Spleen (tissue), 11 donors: Measurements from ENCODE around the gene DHX15. TPM values are rescaled to one million over a fixed set of nuclear protein-coding genes. Genes with fewer than 3 reads are reported as not detected.

Experiments used
- DNase-seq: peaks from one replicate; pipeline ENCODE4 v3.0.0-alpha.2; 2020
- H3K27ac ChIP-seq, 8 donors: fragments of 200-600 bp; sonication (generic) in 7 of 8; 1 replicate in 4 of 8; 2 replicates in 4 of 8; pipeline versions ENCODE4 v1.5.0 to v1.8.0; 2016 to 2021; ENCODE audit warnings: inconsistent platforms in 4 of 8, mild to moderate bottlenecking in 4 of 8, moderate library complexity in 1 of 8
- H3K27me3 ChIP-seq, 7 donors: fragments of 200-600 bp; sonication (generic) in 6 of 7; replicated peaks in 1 of 7; 1 replicate in 4 of 7; 2 replicates in 3 of 7; pipeline versions ENCODE4 v1.5.0 to v1.8.0; 2016 to 2021; ENCODE audit warnings: inconsistent platforms in 3 of 7, mild to moderate bottlenecking in 1 of 7
- H3K36me3 ChIP-seq, 6 donors: fragments of 200-600 bp; sonication (generic) in 5 of 6; 1 replicate in 4 of 6; 2 replicates in 2 of 6; pipeline versions ENCODE4 v1.5.0 to v1.8.0; 2016 to 2021; ENCODE audit warnings: inconsistent platforms in 2 of 6
- H3K4me1 ChIP-seq, 6 donors: fragments of 200-600 bp; sonication (generic) in 5 of 6; 1 replicate in 3 of 6; 2 replicates in 3 of 6; pipeline versions ENCODE4 v1.5.0 to v1.8.0; 2016 to 2021; ENCODE audit warnings: inconsistent platforms in 3 of 6
- H3K4me3 ChIP-seq, 8 donors: fragments of 200-600 bp; sonication (generic) in 7 of 8; 1 replicate in 4 of 8; 2 replicates in 4 of 8; pipeline versions ENCODE4 v1.5.0 to v1.8.0; 2016 to 2021; ENCODE audit warnings: inconsistent platforms in 4 of 8, mild to moderate bottlenecking in 4 of 8, moderate library complexity in 2 of 8
- H3K9me3 ChIP-seq, 8 donors: fragments of 200-600 bp; sonication (generic) in 7 of 8; 1 replicate in 4 of 8; 2 replicates in 4 of 8; pipeline versions ENCODE4 v1.5.0 to v1.8.0; 2016 to 2021; ENCODE audit warnings: inconsistent platforms in 4 of 8
- POLR2A ChIP-seq, 3 donors: fragments of 450-650 bp; IDR thresholded peaks; one replicate each; pipeline ENCODE4 v1.5.1; 2017; ENCODE audit warnings: antibody characterized with exemption in 3 of 3, mild to moderate bottlenecking in 1 of 3
- POLR2AphosphoS5 ChIP-seq, 3 donors: sonication (generic); formaldehyde crosslinking; IDR thresholded peaks; one replicate each; pipeline ENCODE4 v1.5.1; 2017; ENCODE audit warnings: antibody characterized with exemption in 3 of 3
- WGBS, 5 donors: extraction: QIAGEN DNeasy Blood & Tissue Kit in 3 of 5; methylation state at CpG; one replicate each; pipeline versions ENCODE4 v1.1.5 to v1.1.7; 2013 to 2018; 5-methylcytosine and 5-hydroxymethylcytosine counted together
- intact Hi-C: fragments of 100-400 bp; cut with DNase I; formaldehyde crosslinking; loops from one replicate; pipeline ENCODE4 v1.15.0; 2023; ENCODE audit warnings: low total_unique reads
- polyA plus RNA-seq, 3 donors: library from polyadenylated mRNA; stranded (reverse); fragments of 200-250 nt; gene quantifications; one replicate each; pipeline ENCODE4 v1.2.1, GENCODE V29; 2013
- total RNA-seq, 7 donors: library from RNA; depleted of rRNA in 3 of 7; stranded (reverse); fragments of >200 nt in 3 of 7; fragmentation: NEBNext Ultra II Directional in 4 of 7; extraction: Animal tissue kit (Norgen Biotek cat#: 25700) in 4 of 7; gene quantifications; one replicate each; pipeline versions ENCODE4 v1.1.0 to v1.2.1, GENCODE V29; 2016 to 2021
- TF ChIP-seq, protein P1 (sequence below), 11 experiments: fragments of 200-600 bp in 7 of 11; fragments of 450-650 bp in 4 of 11; sonication (generic) in 4 of 11; IDR thresholded peaks in 8 of 11; conservative IDR thresholded peaks in 3 of 11; 1 replicate in 7 of 11; 2 replicates in 4 of 11; pipeline versions ENCODE4 v1.4.0 to v1.8.0; 2016 to 2021; ENCODE audit warnings: antibody characterized with exemption in 11 of 11, inconsistent platforms in 4 of 11, mild to moderate bottlenecking in 1 of 11
- donor health status: healthy with polysubstance abuse.
- donor health status: DM: no; HTN: no; CAD: no; lungs with moderate emphysema.
- donor health status: DM: no; HTN: no; CAD: no.
- donor health status: Bipolar disorder and iron deficiency.
- donor health status: healthy.
- donor health status: DM: no; HTN: no; CAD: no.
- donor health status: DM: yes; HTN: yes; CAD: no.

The DHX15 gene
- total and polyA plus RNA-seq, 10 donors: 47.5 to 180 (median 119) TPM

DNA sequence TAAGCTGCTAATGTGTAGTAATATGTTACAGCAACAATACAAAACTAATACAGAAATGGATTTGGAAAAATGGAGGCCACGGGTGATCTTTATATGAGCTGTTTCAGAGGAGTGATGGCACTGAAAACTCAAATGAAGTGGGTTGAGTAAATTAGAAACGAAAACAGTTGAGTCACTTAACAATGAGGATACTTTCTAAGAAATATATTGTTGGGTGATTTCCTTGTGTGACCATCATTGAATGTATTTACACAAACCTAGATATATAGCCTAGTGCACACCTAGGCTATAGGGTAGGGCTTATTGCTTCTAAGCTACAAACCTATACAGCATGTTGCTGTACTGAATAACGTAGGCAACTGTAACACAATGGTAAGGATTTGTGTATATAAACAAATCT is 30.5 kb upstream of the DHX15 start:
- TF ChIP-seq POLR2A (IDR thresholded peaks at IDR 0.05) (no peak), POLR2AphosphoS5 (IDR thresholded peaks at IDR 0.05) (no peak)
- TF ChIP-seq, protein P1, sequence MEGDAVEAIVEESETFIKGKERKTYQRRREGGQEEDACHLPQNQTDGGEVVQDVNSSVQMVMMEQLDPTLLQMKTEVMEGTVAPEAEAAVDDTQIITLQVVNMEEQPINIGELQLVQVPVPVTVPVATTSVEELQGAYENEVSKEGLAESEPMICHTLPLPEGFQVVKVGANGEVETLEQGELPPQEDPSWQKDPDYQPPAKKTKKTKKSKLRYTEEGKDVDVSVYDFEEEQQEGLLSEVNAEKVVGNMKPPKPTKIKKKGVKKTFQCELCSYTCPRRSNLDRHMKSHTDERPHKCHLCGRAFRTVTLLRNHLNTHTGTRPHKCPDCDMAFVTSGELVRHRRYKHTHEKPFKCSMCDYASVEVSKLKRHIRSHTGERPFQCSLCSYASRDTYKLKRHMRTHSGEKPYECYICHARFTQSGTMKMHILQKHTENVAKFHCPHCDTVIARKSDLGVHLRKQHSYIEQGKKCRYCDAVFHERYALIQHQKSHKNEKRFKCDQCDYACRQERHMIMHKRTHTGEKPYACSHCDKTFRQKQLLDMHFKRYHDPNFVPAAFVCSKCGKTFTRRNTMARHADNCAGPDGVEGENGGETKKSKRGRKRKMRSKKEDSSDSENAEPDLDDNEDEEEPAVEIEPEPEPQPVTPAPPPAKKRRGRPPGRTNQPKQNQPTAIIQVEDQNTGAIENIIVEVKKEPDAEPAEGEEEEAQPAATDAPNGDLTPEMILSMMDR (IDR thresholded peaks at IDR 0.05 in 8 of 11, conservative IDR thresholded peaks at IDR 0.05 in 3 of 11): no peak
- WGBS, 5 donors: 71 to 90% (median 76%) methylated on average over 3 of the region's 3 CpGs
- H3K9me3 ChIP-seq: peaks cover 0 to 14% (median 5%) of the 10 kb centered on the region in 8 donors
- intact Hi-C loops: no loop called here
- H3K4me3 ChIP-seq: no peak overlapping the region
- no peaks in the 10 kb centered on the region for H3K27me3 ChIP-seq
- no peak overlapping the region for H3K27ac ChIP-seq
- H3K4me1 ChIP-seq: no peaks in the 10 kb centered on the region
- H3K36me3 ChIP-seq: no peaks in the 10 kb centered on the region
- no peak for DNase-seq

DNA sequence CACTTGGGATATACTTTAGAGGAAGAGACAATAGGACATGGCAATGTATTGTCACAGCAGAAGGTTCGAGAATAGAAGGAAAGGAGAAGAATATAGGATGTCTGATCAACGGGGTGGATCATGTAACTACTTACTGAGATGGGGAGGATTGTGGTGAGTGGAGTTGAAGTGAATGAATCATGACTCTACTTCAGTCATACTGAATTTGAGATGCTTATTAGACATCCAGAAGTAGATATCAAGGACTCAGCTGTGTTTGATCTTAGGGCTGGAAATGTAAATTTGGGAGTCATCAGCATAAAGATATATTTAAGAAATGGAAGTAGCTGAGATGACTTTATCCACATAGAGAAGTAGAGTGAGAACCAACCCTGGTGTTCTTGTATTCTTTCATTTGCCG is 29.1 kb upstream of the DHX15 start:
- 68 to 85% (median 78%) methylated on average over 3 of the region's 3 CpGs for WGBS, 5 donors
- H3K36me3 ChIP-seq: no peaks in the 10 kb centered on the region
- no peaks in the 10 kb centered on the region for H3K9me3 ChIP-seq
- no peak overlapping the region for H3K27ac ChIP-seq
- intact Hi-C loops: no loop called here
- H3K4me3 ChIP-seq: no peak overlapping the region
- H3K4me1 ChIP-seq: no peaks in the 10 kb centered on the region
- H3K27me3 ChIP-seq: no peaks in the 10 kb centered on the region
- DNase-seq: no peak
- no peak for TF ChIP-seq POLR2A (IDR thresholded peaks at IDR 0.05)
- TF ChIP-seq, protein P1 (IDR thresholded peaks at IDR 0.05 in 8 of 11, conservative IDR thresholded peaks at IDR 0.05 in 3 of 11): no peak
- TF ChIP-seq POLR2AphosphoS5 (IDR thresholded peaks at IDR 0.05): no peak

DNA sequence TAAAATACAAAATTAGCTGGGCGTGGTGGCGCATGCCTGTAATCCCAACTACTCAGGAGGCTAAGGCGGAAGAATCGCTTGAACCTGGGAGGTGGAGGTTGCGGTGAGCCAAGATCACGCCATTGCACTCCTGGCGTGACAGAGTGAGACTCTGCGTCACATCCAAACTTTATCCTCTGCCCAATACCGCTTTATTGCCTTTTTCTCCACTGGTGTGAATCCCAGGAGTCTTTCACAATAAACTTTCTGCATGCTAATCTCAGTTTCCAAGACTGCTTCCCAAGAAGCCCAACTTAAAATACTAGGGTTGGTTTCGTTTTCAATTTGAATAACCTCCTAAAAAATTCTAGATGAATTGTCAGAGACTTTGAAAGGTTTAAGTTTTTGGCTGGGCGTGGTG is 27.2 kb upstream of the DHX15 start:
- WGBS, 5 donors: 89 to 94% (median 90%) methylated on average over 11 of the region's 11 CpGs
- Histone ChIP-seq H3K4me3 (no peak overlapping the region), H3K36me3 (no peaks in the 10 kb centered on the region), H3K27ac (no peak overlapping the region), H3K9me3 (no peaks in the 10 kb centered on the region), H3K27me3 (no peaks in the 10 kb centered on the region), H3K4me1 (no peaks in the 10 kb centered on the region)
- DNase-seq: no peak
- intact Hi-C loops: no loop called here
- TF ChIP-seq POLR2A (IDR thresholded peaks at IDR 0.05) (no peak), POLR2AphosphoS5 (IDR thresholded peaks at IDR 0.05) (no peak)
- TF ChIP-seq, protein P1 (IDR thresholded peaks at IDR 0.05 in 8 of 11, conservative IDR thresholded peaks at IDR 0.05 in 3 of 11): no peak

DNA sequence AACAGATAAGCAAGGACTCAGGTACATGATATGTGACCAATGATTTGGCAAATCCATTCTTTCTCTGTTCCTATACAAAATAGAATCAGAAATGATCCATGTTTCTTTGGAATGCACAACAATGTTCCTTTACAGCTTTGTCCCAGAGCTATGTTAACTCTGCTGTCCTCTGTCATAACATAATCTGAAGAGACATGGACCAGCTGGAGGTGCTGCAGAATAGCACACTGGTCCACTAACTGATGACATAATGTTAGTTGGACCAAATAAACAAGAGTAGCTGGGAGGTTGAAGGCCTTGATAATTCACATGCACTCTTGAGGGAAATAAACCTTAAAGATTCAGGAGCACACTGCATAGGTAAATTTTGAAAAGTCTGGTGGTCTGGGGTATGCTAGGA is 23.0 kb upstream of the DHX15 start:
- TF ChIP-seq, protein P1 (IDR thresholded peaks at IDR 0.05 in 8 of 11, conservative IDR thresholded peaks at IDR 0.05 in 3 of 11): no peak
- no peak for TF ChIP-seq POLR2AphosphoS5 (IDR thresholded peaks at IDR 0.05)
- no peak for TF ChIP-seq POLR2A (IDR thresholded peaks at IDR 0.05)
- H3K36me3 ChIP-seq: no peaks in the 10 kb centered on the region
- intact Hi-C loops: no loop called here
- H3K27ac ChIP-seq: no peak overlapping the region
- peaks cover 0 to 3% (median 0%) of the 10 kb centered on the region in 8 donors for H3K9me3 ChIP-seq
- H3K27me3 ChIP-seq: no peaks in the 10 kb centered on the region
- H3K4me1 ChIP-seq: peaks cover 0 to 7% (median 0%) of the 10 kb centered on the region in 6 donors
- no peak for DNase-seq
- H3K4me3 ChIP-seq: no peak overlapping the region
